Activated CD8-positive, alpha-beta T cell treated with anti-CD3 and anti-CD28 coated beads, Interleukin-2, amount 10 ng/mL, durations not matched to agents 7 days and 5 days (primary cell): ENCODE data around the gene PCSK5. TPM values are rescaled to one million over a fixed set of nuclear protein-coding genes. Genes with fewer than 3 reads are reported as not detected.

Experiments used
- ATAC-seq: fragments of 150-1000 bp; cut with Tn5 transposase; one replicate; pipeline ENCODE4 v1.10.0; 2021; ENCODE audit warnings: moderate library complexity
- CTCF ChIA-PET: fragments of 350-600 bp; sonication (Branson Sonifier 250); formaldehyde crosslinking; loops from one replicate; lab custom pipeline; 2021; ENCODE audit warnings: antibody characterized with exemption; lab: Charles Lee
- POLR2A ChIA-PET: fragments of 350-600 bp; sonication (Branson Sonifier 250); formaldehyde crosslinking; loops from one replicate; lab custom pipeline; 2021; ENCODE audit warnings: antibody characterized with exemption; lab: Charles Lee
- DNase-seq: peaks from one replicate; pipeline ENCODE4 v3.0.0-alpha.2; 2020
- H3K27ac Mint-ChIP-seq: one replicate; pipeline ENCODE4 v1.8.0; 2021; ENCODE audit warnings: mild to moderate bottlenecking, mixed read lengths
- H3K27me3 Mint-ChIP-seq: one replicate; pipeline ENCODE4 v1.8.0; 2021; ENCODE audit warnings: low read depth, mixed read lengths
- H3K36me3 Mint-ChIP-seq: one replicate; pipeline ENCODE4 v1.8.0; 2021; ENCODE audit warnings: low read depth, mixed read lengths
- H3K4me1 Mint-ChIP-seq: one replicate; pipeline ENCODE4 v1.8.0; 2021; ENCODE audit warnings: low read depth, mixed read lengths
- H3K4me3 Mint-ChIP-seq: one replicate; pipeline ENCODE4 v1.8.0; 2021; ENCODE audit warnings: mild to moderate bottlenecking, mixed read lengths
- H3K9me3 Mint-ChIP-seq: one replicate; pipeline ENCODE4 v1.8.0; 2022; ENCODE audit warnings: mixed read lengths; ENCODE audit not compliant: insufficient read depth
- total RNA-seq, 2 experiments: library from RNA; stranded (reverse); gene quantifications; one replicate each; pipeline ENCODE4 v1.2.3, GENCODE V29; 2021

Gene PCSK5
- total RNA-seq, 2 experiments from 2014 or later = 3.5 to 3.7 TPM

- Mint-ChIP-seq H3K9me3 (no peaks in the 10 kb centered on the region), H3K36me3 (peaks cover 6% of the 10 kb centered on the region), H3K4me1 (peaks cover 20% of the 10 kb centered on the region), H3K27me3 (no peaks in the 10 kb centered on the region), H3K27ac (no peak overlapping the region), H3K4me3 (no peak overlapping the region)
- ATAC-seq (no peak), DNase-seq (no peak)
- ChIA-PET CTCF (no interaction called here), POLR2A (no interaction called here)
These were observed 291.3 kb downstream of the PCSK5 start for GRCh38 chr9:76181781-76182180.

- H3K27me3 Mint-ChIP-seq = no peaks in the 10 kb centered on the region
- CTCF ChIA-PET = no interaction called here
These were observed 295.0 kb downstream of the PCSK5 start for GRCh38 chr9:76185432-76185831.

GRCh38 chr9:76188286-76188685 is 297.8 kb downstream of the PCSK5 start:
- no peak overlapping the region for H3K27ac Mint-ChIP-seq
- DNase-seq (no peak), ATAC-seq (no peak)
- H3K9me3 Mint-ChIP-seq = no peaks in the 10 kb centered on the region
- ChIA-PET CTCF (no interaction called here), POLR2A (no interaction called here)
- H3K36me3 Mint-ChIP-seq = peaks cover 4% of the 10 kb centered on the region
- H3K4me3 Mint-ChIP-seq = no peak overlapping the region
- no peaks in the 10 kb centered on the region for H3K27me3 Mint-ChIP-seq
- H3K4me1 Mint-ChIP-seq = peaks cover 3% of the 10 kb centered on the region

More at GRCh38 chr9:76185432-76185831, 295.0 kb downstream of the PCSK5 start:
- Mint-ChIP-seq H3K4me3 (no peak overlapping the region), H3K36me3 (peaks cover 7% of the 10 kb centered on the region), H3K27ac (no peak overlapping the region), H3K4me1 (peaks cover 17% of the 10 kb centered on the region), H3K9me3 (no peaks in the 10 kb centered on the region)
- DNase-seq = no peak
- POLR2A ChIA-PET = no interaction called here
- ATAC-seq = no peak

GRCh38 chr9:76188905-76189304 is 298.4 kb downstream of the PCSK5 start:
- ATAC-seq (no peak), DNase-seq (no peak)
- ChIA-PET POLR2A (no interaction called here), CTCF (no interaction called here)
- Mint-ChIP-seq H3K4me1 (peaks cover 3% of the 10 kb centered on the region), H3K36me3 (peaks cover 4% of the 10 kb centered on the region), H3K9me3 (no peaks in the 10 kb centered on the region), H3K27me3 (no peaks in the 10 kb centered on the region), H3K27ac (no peak overlapping the region), H3K4me3 (no peak overlapping the region)

- DNase-seq (no peak), ATAC-seq (no peak)
- no peaks in the 10 kb centered on the region for H3K27me3 Mint-ChIP-seq
- H3K4me1 Mint-ChIP-seq = no peaks in the 10 kb centered on the region
- no peak overlapping the region for H3K27ac Mint-ChIP-seq
- H3K36me3 Mint-ChIP-seq = peaks cover 4% of the 10 kb centered on the region
- ChIA-PET CTCF (no interaction called here), POLR2A (no interaction called here)
- H3K4me3 Mint-ChIP-seq = no peak overlapping the region
- no peaks in the 10 kb centered on the region for H3K9me3 Mint-ChIP-seq
These were observed 301.0 kb downstream of the PCSK5 start for GRCh38 chr9:76191493-76191892.

- no peak for DNase-seq
- POLR2A ChIA-PET = no interaction called here
- Mint-ChIP-seq H3K36me3 (peaks cover 4% of the 10 kb centered on the region), H3K4me3 (no peak overlapping the region), H3K9me3 (no peaks in the 10 kb centered on the region), H3K27ac (no peak overlapping the region), H3K27me3 (no peaks in the 10 kb centered on the region), H3K4me1 (no peaks in the 10 kb centered on the region)
- ATAC-seq = no peak
- CTCF ChIA-PET = no interaction called here
These were observed 301.5 kb downstream of the PCSK5 start for GRCh38 chr9:76192013-76192412.

GRCh38 chr9:76194896-76195295 is 304.4 kb downstream of the PCSK5 start:
- H3K36me3 Mint-ChIP-seq = peaks cover 4% of the 10 kb centered on the region
- H3K4me1 Mint-ChIP-seq = no peaks in the 10 kb centered on the region
- H3K4me3 Mint-ChIP-seq = no peak overlapping the region
- ATAC-seq (no peak), DNase-seq (no peak)
- H3K9me3 Mint-ChIP-seq = no peaks in the 10 kb centered on the region
- ChIA-PET POLR2A (no interaction called here), CTCF (no interaction called here)
- no peak overlapping the region for H3K27ac Mint-ChIP-seq
- no peaks in the 10 kb centered on the region for H3K27me3 Mint-ChIP-seq

- no peaks in the 10 kb centered on the region for H3K4me1 Mint-ChIP-seq
- POLR2A ChIA-PET = no interaction called here
- no peak overlapping the region for H3K27ac Mint-ChIP-seq
These were observed 307.9 kb downstream of the PCSK5 start for GRCh38 chr9:76198336-76198735.

GRCh38 chr9:76200315-76200714 is 309.8 kb downstream of the PCSK5 start:
- no peak overlapping the region for H3K4me3 Mint-ChIP-seq
- ATAC-seq = no peak
- ChIA-PET POLR2A (no interaction called here), CTCF (no interaction called here)
- no peak overlapping the region for H3K27ac Mint-ChIP-seq
- H3K9me3 Mint-ChIP-seq = no peaks in the 10 kb centered on the region
- no peak for DNase-seq
- H3K36me3 Mint-ChIP-seq = no peaks in the 10 kb centered on the region
- no peaks in the 10 kb centered on the region for H3K4me1 Mint-ChIP-seq
- H3K27me3 Mint-ChIP-seq = peaks cover 4% of the 10 kb centered on the region

More at GRCh38 chr9:76198336-76198735, 307.9 kb downstream of the PCSK5 start:
- Mint-ChIP-seq H3K4me3 (no peak overlapping the region), H3K36me3 (no peaks in the 10 kb centered on the region), H3K9me3 (no peaks in the 10 kb centered on the region), H3K27me3 (peaks cover 1% of the 10 kb centered on the region)
- ATAC-seq = no peak
- CTCF ChIA-PET = no interaction called here
- no peak for DNase-seq

- no peaks in the 10 kb centered on the region for H3K9me3 Mint-ChIP-seq
- no peak for ATAC-seq
- CTCF ChIA-PET = no interaction called here
- no peak for DNase-seq
- no peaks in the 10 kb centered on the region for H3K4me1 Mint-ChIP-seq
- peaks cover 4% of the 10 kb centered on the region for H3K27me3 Mint-ChIP-seq
- no peaks in the 10 kb centered on the region for H3K36me3 Mint-ChIP-seq
- POLR2A ChIA-PET = no interaction called here
- H3K4me3 Mint-ChIP-seq = no peak overlapping the region
- H3K27ac Mint-ChIP-seq = no peak overlapping the region
These were observed 310.3 kb downstream of the PCSK5 start for GRCh38 chr9:76200745-76201144.

GRCh38 chr9:76203373-76203772 is 312.9 kb downstream of the PCSK5 start:
- H3K36me3 Mint-ChIP-seq = no peaks in the 10 kb centered on the region
- H3K4me3 Mint-ChIP-seq = no peak overlapping the region
- DNase-seq = no peak
- no peak for ATAC-seq
- H3K9me3 Mint-ChIP-seq = no peaks in the 10 kb centered on the region
- CTCF ChIA-PET = no interaction called here
- no peaks in the 10 kb centered on the region for H3K4me1 Mint-ChIP-seq
- POLR2A ChIA-PET = no interaction called here
- H3K27ac Mint-ChIP-seq = no peak overlapping the region
- peaks cover 4% of the 10 kb centered on the region for H3K27me3 Mint-ChIP-seq

- H3K27me3 Mint-ChIP-seq = peaks cover 7% of the 10 kb centered on the region
- no peaks in the 10 kb centered on the region for H3K4me1 Mint-ChIP-seq
- H3K9me3 Mint-ChIP-seq = no peaks in the 10 kb centered on the region
- ChIA-PET POLR2A (no interaction called here), CTCF (no interaction called here)
- ATAC-seq = no peak
- no peak for DNase-seq
- H3K27ac Mint-ChIP-seq = no peak overlapping the region
- H3K4me3 Mint-ChIP-seq = no peak overlapping the region
- H3K36me3 Mint-ChIP-seq = no peaks in the 10 kb centered on the region
These were observed 316.3 kb downstream of the PCSK5 start for GRCh38 chr9:76206821-76207220.

- ChIA-PET CTCF (no interaction called here), POLR2A (no interaction called here)
- Mint-ChIP-seq H3K4me3 (no peak overlapping the region), H3K4me1 (no peaks in the 10 kb centered on the region), H3K9me3 (no peaks in the 10 kb centered on the region), H3K27me3 (peaks cover 3% of the 10 kb centered on the region), H3K36me3 (no peaks in the 10 kb centered on the region), H3K27ac (no peak overlapping the region)
- DNase-seq = no peak
- ATAC-seq = no peak
These were observed 323.3 kb downstream of the PCSK5 start for GRCh38 chr9:76213751-76214150.
